GM23338 (cell line): ENCODE results near the gene L3MBTL1. TPM values are rescaled to one million over a fixed set of nuclear protein-coding genes. Genes with fewer than 3 reads are reported as not detected.

Experiments used
- ATAC-seq: fragments of 200-7000 bp; cut with Tn5 transposase; 3 replicates; pipeline ENCODE4 v1.9.1; 2020
- DNase-seq: peaks from one replicate; pipeline ENCODE4 v3.0.0-alpha.2; 2015; ENCODE audit warnings: low spot score
- H2AFZ ChIP-seq: fragments of 200-600 bp; sonication (generic); 2 replicates; pipeline ENCODE4 v1.8.0; 2016; ENCODE audit warnings: antibody characterized with exemption, mild to moderate bottlenecking, moderate library complexity
- H3F3A ChIP-seq: fragments of 200-600 bp; sonication (generic); replicated peaks from 2 replicates; pipeline ENCODE4 v1.8.0; 2017; ENCODE audit warnings: antibody characterized with exemption, mixed run types, low read depth
- H3K27ac ChIP-seq: fragments of 200-600 bp; sonication (generic); 2 replicates; pipeline ENCODE4 v1.6.1; 2016; ENCODE audit warnings: low read depth
- H3K27me3 ChIP-seq: fragments of 200-600 bp; sonication (generic); 2 replicates; pipeline ENCODE4 v1.8.0; 2016; ENCODE audit warnings: mild to moderate bottlenecking, mixed run types, moderate library complexity; ENCODE audit not compliant: insufficient read depth
- H3K36me3 ChIP-seq: fragments of 200-600 bp; sonication (generic); 2 replicates; pipeline ENCODE4 v1.8.0; 2016; ENCODE audit warnings: mild to moderate bottlenecking; ENCODE audit not compliant: insufficient read depth
- H3K4me1 ChIP-seq: fragments of 200-600 bp; sonication (generic); 2 replicates; pipeline ENCODE4 v1.8.0; 2016; ENCODE audit warnings: mild to moderate bottlenecking, moderate library complexity; ENCODE audit not compliant: insufficient read depth
- H3K4me2 ChIP-seq: fragments of 200-600 bp; sonication (generic); 2 replicates; pipeline ENCODE4 v1.7.1; 2017; ENCODE audit warnings: mixed run types
- H3K4me3 ChIP-seq: fragments of 200-600 bp; sonication (generic); 2 replicates; pipeline ENCODE4 v1.6.1; 2016; ENCODE audit warnings: mixed run types
- H3K79me2 ChIP-seq: fragments of 200-600 bp; sonication (generic); replicated peaks from 2 replicates; pipeline ENCODE4 v1.8.0; 2017; ENCODE audit warnings: mild to moderate bottlenecking; ENCODE audit not compliant: insufficient read depth
- H3K9me2 ChIP-seq: fragments of 200-600 bp; sonication (generic); 2 replicates; pipeline ENCODE4 v1.8.0; 2017; ENCODE audit not compliant: insufficient read depth
- H4K20me1 ChIP-seq: fragments of 200-600 bp; sonication (generic); replicated peaks from 2 replicates; pipeline ENCODE4 v1.8.0; 2017; ENCODE audit warnings: mild to moderate bottlenecking; ENCODE audit not compliant: insufficient read depth
- H3K27ac Mint-ChIP-seq: 2 replicates; pipeline ENCODE4 v1.8.0; 2020; ENCODE audit warnings: inconsistent platforms, mild to moderate bottlenecking, moderate library complexity, mixed read lengths
- H3K27me3 Mint-ChIP-seq: 3 replicates; pipeline ENCODE4 v1.8.0; 2022; ENCODE audit warnings: low read depth, mild to moderate bottlenecking, moderate library complexity, mixed read lengths, inconsistent platforms; ENCODE audit not compliant: insufficient read depth, poor library complexity
- H3K36me3 Mint-ChIP-seq: 3 replicates; pipeline ENCODE4 v1.8.0; 2021; ENCODE audit warnings: low read depth, mild to moderate bottlenecking, inconsistent platforms, moderate library complexity, mixed read lengths
- H3K4me1 Mint-ChIP-seq: 3 replicates; pipeline ENCODE4 v1.8.0; 2020; ENCODE audit warnings: mild to moderate bottlenecking, inconsistent platforms, mixed read lengths
- H3K4me3 Mint-ChIP-seq: 3 replicates; pipeline ENCODE4 v1.8.0; 2021; ENCODE audit warnings: moderate library complexity, mild to moderate bottlenecking, inconsistent platforms, mixed read lengths
- H3K9me3 Mint-ChIP-seq: 3 replicates; pipeline ENCODE4 v1.8.0; 2020; ENCODE audit warnings: moderate library complexity, mild to moderate bottlenecking, inconsistent platforms, mixed read lengths
- CREB1 ChIP-seq: fragments of 250-450 bp; sonication (Bioruptor Pico); IDR thresholded peaks from 2 replicates; pipeline ENCODE4 v1.5.0; 2020; ENCODE audit warnings: low read depth, mild to moderate bottlenecking, moderate library complexity
- EZH2 ChIP-seq: fragments of 200-600 bp; sonication (generic); IDR thresholded peaks from one replicate; pipeline ENCODE4 v1.8.0; 2017; ENCODE audit warnings: antibody characterized with exemption, mild to moderate bottlenecking, low read depth; ENCODE audit not compliant: unreplicated experiment
- EZH2phosphoT487 ChIP-seq: fragments of 200-600 bp; sonication (generic); IDR thresholded peaks from one replicate; pipeline ENCODE4 v1.8.1; 2018; ENCODE audit warnings: antibody characterized with exemption; ENCODE audit not compliant: unreplicated experiment
- JUNB ChIP-seq: IDR thresholded peaks from one replicate; pipeline ENCODE4 v1.6.1; 2016; ENCODE audit warnings: antibody characterized with exemption; ENCODE audit not compliant: unreplicated experiment
- NANOG ChIP-seq: IDR thresholded peaks from 2 replicates; pipeline ENCODE4 v1.6.1; 2016; ENCODE audit warnings: antibody characterized with exemption, borderline replicate concordance
- POLR2AphosphoS5 ChIP-seq: IDR thresholded peaks from 2 replicates; pipeline ENCODE4 v1.6.1; 2016; ENCODE audit warnings: antibody characterized with exemption, low read depth
- STAT1 ChIP-seq: IDR thresholded peaks from one replicate; pipeline ENCODE4 v1.6.1; 2016; ENCODE audit warnings: antibody characterized with exemption; ENCODE audit not compliant: unreplicated experiment
- ZNF114 ChIP-seq: fragments of 250-450 bp; sonication (Bioruptor Pico); IDR thresholded peaks from 2 replicates; pipeline ENCODE4 v1.5.0; 2020; ENCODE audit warnings: mild to moderate bottlenecking, moderate library complexity
- ZNF331 ChIP-seq: fragments of 250-450 bp; sonication (Bioruptor Pico); IDR thresholded peaks from 2 replicates; pipeline ENCODE4 v1.5.0; 2020; ENCODE audit warnings: low read depth, mild to moderate bottlenecking, moderate library complexity
- polyA plus RNA-seq: library from polyadenylated mRNA; unstranded; fragments of >200 nt; fragmentation: Nextera tagmentation; extraction: Ambion mirVana; gene quantifications from 2 replicates; pipeline ENCODE4 v1.2.1, GENCODE V29; 2016
- total RNA-seq: library from RNA; depleted of rRNA; stranded (reverse); fragments of >200 nt; shearing (Covaris generic); gene quantifications from 2 replicates; pipeline ENCODE4 v1.2.3, GENCODE V29; 2014
- TF ChIP-seq, protein P1 (sequence below), 2 experiments: fragments of 200-600 bp in 1 of 2; sonication (generic) in 1 of 2; conservative IDR thresholded peaks; 2 replicates each; pipeline versions ENCODE4 v1.5.1 to v1.6.1; 2016 to 2017; ENCODE audit warnings: antibody characterized with exemption in 2 of 2, low read depth in 2 of 2, mild to moderate bottlenecking in 2 of 2, moderate library complexity in 1 of 2
- TF ChIP-seq, protein P2 (sequence below): IDR thresholded peaks from one replicate; pipeline ENCODE4 v1.6.1; 2018; ENCODE audit warnings: antibody characterized with exemption; ENCODE audit not compliant: unreplicated experiment
- TF ChIP-seq, protein P3 (sequence below): fragments of 250-450 bp; sonication (Bioruptor Pico); IDR thresholded peaks from 2 replicates; pipeline ENCODE4 v1.5.0; 2020; ENCODE audit warnings: mild to moderate bottlenecking, moderate library complexity
- TF ChIP-seq, protein P4 (sequence below): IDR thresholded peaks from 2 replicates; pipeline ENCODE4 v1.6.1; 2016; ENCODE audit warnings: antibody characterized with exemption

The L3MBTL1 gene
- total and polyA plus RNA-seq, 2 experiments from 2014 or later: 6.5 to 33.6 TPM

DNA sequence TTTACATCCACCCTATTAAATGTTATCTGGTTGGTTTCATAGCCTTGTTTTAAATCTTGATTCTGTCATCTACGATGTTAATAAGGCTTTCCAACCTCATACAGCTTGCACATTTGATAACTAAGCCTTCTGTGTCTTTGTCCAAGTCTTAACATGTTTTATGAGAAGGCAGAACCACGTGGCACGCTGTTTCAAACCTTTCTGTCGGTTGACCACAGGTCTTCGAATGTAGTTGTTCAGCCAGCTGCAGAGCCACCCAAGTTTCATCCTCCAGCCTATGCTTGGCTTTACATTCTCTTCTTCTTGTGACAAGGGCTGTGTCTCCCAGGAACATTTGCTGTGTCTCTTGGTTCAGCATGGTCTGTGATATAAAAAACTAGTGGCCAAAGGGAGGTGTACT, 35.6 kb downstream of the L3MBTL1 start:
- Histone ChIP-seq H3F3A (no peaks in the 10 kb centered on the region), H3K27ac (no peak overlapping the region), H2AFZ (no peak overlapping the region), H3K27me3 (no peaks in the 10 kb centered on the region), H3K4me1 (no peaks in the 10 kb centered on the region), H3K9me2 (no peaks in the 10 kb centered on the region), H4K20me1 (no peaks in the 10 kb centered on the region; the same call in 1 of the 2 replicates), H3K4me2 (no peak overlapping the region), H3K4me3 (no peak overlapping the region), H3K79me2 (no peaks in the 10 kb centered on the region), H3K36me3 (no peaks in the 10 kb centered on the region)
- Mint-ChIP-seq H3K27me3 (peaks cover 9% of the 10 kb centered on the region), H3K27ac (no peak overlapping the region), H3K36me3 (peaks cover 27% of the 10 kb centered on the region), H3K4me3 (no peak overlapping the region), H3K9me3 (peaks cover 18% of the 10 kb centered on the region), H3K4me1 (peaks cover 2% of the 10 kb centered on the region; the same call in 1 of the 3 replicates)
- no peak for DNase-seq
- ATAC-seq: no peak
- TF ChIP-seq, protein P1, sequence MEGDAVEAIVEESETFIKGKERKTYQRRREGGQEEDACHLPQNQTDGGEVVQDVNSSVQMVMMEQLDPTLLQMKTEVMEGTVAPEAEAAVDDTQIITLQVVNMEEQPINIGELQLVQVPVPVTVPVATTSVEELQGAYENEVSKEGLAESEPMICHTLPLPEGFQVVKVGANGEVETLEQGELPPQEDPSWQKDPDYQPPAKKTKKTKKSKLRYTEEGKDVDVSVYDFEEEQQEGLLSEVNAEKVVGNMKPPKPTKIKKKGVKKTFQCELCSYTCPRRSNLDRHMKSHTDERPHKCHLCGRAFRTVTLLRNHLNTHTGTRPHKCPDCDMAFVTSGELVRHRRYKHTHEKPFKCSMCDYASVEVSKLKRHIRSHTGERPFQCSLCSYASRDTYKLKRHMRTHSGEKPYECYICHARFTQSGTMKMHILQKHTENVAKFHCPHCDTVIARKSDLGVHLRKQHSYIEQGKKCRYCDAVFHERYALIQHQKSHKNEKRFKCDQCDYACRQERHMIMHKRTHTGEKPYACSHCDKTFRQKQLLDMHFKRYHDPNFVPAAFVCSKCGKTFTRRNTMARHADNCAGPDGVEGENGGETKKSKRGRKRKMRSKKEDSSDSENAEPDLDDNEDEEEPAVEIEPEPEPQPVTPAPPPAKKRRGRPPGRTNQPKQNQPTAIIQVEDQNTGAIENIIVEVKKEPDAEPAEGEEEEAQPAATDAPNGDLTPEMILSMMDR (conservative IDR thresholded peaks at IDR 0.05; ENCODE audit: low read depth in 2 of 2): no peak
- TF ChIP-seq NANOG (no peak), JUNB (no peak), EZH2 (no peak), CREB1 (no peak), EZH2phosphoT487 (no peak), STAT1 (no peak), POLR2AphosphoS5 (no peak), ZNF114 (CRISPR knock-in tag) (no peak), ZNF331 (CRISPR knock-in tag) (no peak)
- TF ChIP-seq, protein P2, sequence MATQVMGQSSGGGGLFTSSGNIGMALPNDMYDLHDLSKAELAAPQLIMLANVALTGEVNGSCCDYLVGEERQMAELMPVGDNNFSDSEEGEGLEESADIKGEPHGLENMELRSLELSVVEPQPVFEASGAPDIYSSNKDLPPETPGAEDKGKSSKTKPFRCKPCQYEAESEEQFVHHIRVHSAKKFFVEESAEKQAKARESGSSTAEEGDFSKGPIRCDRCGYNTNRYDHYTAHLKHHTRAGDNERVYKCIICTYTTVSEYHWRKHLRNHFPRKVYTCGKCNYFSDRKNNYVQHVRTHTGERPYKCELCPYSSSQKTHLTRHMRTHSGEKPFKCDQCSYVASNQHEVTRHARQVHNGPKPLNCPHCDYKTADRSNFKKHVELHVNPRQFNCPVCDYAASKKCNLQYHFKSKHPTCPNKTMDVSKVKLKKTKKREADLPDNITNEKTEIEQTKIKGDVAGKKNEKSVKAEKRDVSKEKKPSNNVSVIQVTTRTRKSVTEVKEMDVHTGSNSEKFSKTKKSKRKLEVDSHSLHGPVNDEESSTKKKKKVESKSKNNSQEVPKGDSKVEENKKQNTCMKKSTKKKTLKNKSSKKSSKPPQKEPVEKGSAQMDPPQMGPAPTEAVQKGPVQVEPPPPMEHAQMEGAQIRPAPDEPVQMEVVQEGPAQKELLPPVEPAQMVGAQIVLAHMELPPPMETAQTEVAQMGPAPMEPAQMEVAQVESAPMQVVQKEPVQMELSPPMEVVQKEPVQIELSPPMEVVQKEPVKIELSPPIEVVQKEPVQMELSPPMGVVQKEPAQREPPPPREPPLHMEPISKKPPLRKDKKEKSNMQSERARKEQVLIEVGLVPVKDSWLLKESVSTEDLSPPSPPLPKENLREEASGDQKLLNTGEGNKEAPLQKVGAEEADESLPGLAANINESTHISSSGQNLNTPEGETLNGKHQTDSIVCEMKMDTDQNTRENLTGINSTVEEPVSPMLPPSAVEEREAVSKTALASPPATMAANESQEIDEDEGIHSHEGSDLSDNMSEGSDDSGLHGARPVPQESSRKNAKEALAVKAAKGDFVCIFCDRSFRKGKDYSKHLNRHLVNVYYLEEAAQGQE: no peak
- TF ChIP-seq, protein P3, sequence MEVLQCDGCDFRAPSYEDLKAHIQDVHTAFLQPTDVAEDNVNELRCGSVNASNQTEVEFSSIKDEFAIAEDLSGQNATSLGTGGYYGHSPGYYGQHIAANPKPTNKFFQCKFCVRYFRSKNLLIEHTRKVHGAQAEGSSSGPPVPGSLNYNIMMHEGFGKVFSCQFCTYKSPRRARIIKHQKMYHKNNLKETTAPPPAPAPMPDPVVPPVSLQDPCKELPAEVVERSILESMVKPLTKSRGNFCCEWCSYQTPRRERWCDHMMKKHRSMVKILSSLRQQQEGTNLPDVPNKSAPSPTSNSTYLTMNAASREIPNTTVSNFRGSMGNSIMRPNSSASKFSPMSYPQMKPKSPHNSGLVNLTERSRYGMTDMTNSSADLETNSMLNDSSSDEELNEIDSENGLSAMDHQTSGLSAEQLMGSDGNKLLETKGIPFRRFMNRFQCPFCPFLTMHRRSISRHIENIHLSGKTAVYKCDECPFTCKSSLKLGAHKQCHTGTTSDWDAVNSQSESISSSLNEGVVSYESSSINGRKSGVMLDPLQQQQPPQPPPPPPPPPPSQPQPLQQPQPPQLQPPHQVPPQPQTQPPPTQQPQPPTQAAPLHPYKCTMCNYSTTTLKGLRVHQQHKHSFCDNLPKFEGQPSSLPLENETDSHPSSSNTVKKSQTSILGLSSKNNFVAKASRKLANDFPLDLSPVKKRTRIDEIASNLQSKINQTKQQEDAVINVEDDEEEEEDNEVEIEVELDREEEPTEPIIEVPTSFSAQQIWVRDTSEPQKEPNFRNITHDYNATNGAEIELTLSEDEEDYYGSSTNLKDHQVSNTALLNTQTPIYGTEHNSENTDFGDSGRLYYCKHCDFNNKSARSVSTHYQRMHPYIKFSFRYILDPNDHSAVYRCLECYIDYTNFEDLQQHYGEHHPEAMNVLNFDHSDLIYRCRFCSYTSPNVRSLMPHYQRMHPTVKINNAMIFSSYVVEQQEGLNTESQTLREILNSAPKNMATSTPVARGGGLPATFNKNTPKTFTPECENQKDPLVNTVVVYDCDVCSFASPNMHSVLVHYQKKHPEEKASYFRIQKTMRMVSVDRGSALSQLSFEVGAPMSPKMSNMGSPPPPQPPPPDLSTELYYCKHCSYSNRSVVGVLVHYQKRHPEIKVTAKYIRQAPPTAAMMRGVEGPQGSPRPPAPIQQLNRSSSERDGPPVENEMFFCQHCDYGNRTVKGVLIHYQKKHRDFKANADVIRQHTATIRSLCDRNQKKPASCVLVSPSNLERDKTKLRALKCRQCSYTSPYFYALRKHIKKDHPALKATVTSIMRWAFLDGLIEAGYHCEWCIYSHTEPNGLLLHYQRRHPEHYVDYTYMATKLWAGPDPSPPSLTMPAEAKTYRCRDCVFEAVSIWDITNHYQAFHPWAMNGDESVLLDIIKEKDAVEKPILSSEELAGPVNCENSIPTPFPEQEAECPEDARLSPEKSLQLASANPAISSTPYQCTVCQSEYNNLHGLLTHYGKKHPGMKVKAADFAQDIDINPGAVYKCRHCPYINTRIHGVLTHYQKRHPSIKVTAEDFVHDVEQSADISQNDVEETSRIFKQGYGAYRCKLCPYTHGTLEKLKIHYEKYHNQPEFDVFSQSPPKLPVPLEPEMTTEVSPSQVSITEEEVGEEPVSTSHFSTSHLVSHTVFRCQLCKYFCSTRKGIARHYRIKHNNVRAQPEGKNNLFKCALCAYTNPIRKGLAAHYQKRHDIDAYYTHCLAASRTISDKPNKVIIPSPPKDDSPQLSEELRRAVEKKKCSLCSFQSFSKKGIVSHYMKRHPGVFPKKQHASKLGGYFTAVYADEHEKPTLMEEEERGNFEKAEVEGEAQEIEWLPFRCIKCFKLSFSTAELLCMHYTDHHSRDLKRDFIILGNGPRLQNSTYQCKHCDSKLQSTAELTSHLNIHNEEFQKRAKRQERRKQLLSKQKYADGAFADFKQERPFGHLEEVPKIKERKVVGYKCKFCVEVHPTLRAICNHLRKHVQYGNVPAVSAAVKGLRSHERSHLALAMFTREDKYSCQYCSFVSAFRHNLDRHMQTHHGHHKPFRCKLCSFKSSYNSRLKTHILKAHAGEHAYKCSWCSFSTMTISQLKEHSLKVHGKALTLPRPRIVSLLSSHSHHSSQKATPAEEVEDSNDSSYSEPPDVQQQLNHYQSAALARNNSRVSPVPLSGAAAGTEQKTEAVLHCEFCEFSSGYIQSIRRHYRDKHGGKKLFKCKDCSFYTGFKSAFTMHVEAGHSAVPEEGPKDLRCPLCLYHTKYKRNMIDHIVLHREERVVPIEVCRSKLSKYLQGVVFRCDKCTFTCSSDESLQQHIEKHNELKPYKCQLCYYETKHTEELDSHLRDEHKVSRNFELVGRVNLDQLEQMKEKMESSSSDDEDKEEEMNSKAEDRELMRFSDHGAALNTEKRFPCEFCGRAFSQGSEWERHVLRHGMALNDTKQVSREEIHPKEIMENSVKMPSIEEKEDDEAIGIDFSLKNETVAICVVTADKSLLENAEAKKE (CRISPR knock-in tag): no peak
- TF ChIP-seq, protein P4, sequence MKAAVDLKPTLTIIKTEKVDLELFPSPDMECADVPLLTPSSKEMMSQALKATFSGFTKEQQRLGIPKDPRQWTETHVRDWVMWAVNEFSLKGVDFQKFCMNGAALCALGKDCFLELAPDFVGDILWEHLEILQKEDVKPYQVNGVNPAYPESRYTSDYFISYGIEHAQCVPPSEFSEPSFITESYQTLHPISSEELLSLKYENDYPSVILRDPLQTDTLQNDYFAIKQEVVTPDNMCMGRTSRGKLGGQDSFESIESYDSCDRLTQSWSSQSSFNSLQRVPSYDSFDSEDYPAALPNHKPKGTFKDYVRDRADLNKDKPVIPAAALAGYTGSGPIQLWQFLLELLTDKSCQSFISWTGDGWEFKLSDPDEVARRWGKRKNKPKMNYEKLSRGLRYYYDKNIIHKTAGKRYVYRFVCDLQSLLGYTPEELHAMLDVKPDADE: no peak
